Heart right ventricle (tissue), 16 donors: ENCODE results near the gene PRDM16. TPM values are rescaled to one million over a fixed set of nuclear protein-coding genes. Genes with fewer than 3 reads are reported as not detected.

ENCODE experiments used
- ATAC-seq, 8 donors: fragments of 200-7000 bp; cut with Tn5 transposase; one replicate each; pipeline ENCODE4 v1.9.1; 2020; ENCODE audit warnings: mild to moderate bottlenecking in 8 of 8, moderate library complexity in 8 of 8, moderate number of reproducible peaks in 1 of 8
- DNase-seq, 2 donors: peaks; one replicate each; pipeline ENCODE4 v3.0.0-alpha.2; 2020
- H3K27ac ChIP-seq, 10 donors: fragments of 200-600 bp; sonication (generic) in 2 of 10; one replicate each; pipeline versions ENCODE4 v1.5.0 to v1.8.0; 2020 to 2022; ENCODE audit warnings: mild to moderate bottlenecking in 3 of 10
- H3K27me3 ChIP-seq, 7 donors: fragments of 200-600 bp; one replicate each; pipeline ENCODE4 v1.8.0; 2021 to 2022; ENCODE audit warnings: mild to moderate bottlenecking in 2 of 7
- H3K36me3 ChIP-seq, 9 donors: fragments of 200-600 bp; sonication (generic) in 1 of 9; one replicate each; pipeline versions ENCODE4 v1.5.0 to v1.8.0; 2020 to 2022; ENCODE audit warnings: mild to moderate bottlenecking in 2 of 9
- H3K4me1 ChIP-seq, 9 donors: fragments of 200-600 bp; sonication (generic) in 1 of 9; one replicate each; pipeline versions ENCODE4 v1.5.0 to v1.8.0; 2020 to 2022; ENCODE audit warnings: mild to moderate bottlenecking in 4 of 9
- H3K4me3 ChIP-seq, 10 donors: fragments of 200-600 bp; sonication (generic) in 2 of 10; one replicate each; pipeline versions ENCODE4 v1.5.0 to v1.8.0; 2020 to 2022; ENCODE audit warnings: mild to moderate bottlenecking in 7 of 10, moderate library complexity in 2 of 10
- H3K9me3 ChIP-seq, 11 donors: fragments of 200-600 bp in 10 of 11; sonication (generic) in 2 of 11; one replicate each; pipeline versions ENCODE4 v1.5.0 to v1.8.0; 2013 to 2022; ENCODE audit warnings: mild to moderate bottlenecking in 2 of 11, control low read depth in 1 of 11, moderate library complexity in 1 of 11
- CTCF ChIP-seq, 9 donors: fragments of 200-600 bp; sonication (generic) in 2 of 9; IDR thresholded peaks; one replicate each; pipeline versions ENCODE4 v1.5.0 to v1.8.0; 2021 to 2022; ENCODE audit warnings: antibody characterized with exemption in 9 of 9, mild to moderate bottlenecking in 5 of 9, moderate library complexity in 1 of 9
- WGBS, 2 donors: extraction: QIAGEN DNeasy Blood & Tissue Kit; methylation state at CpG; one replicate each; pipeline ENCODE4 v1.1.7; 2013; ENCODE audit warnings: inconsistent platforms in 1 of 2; 5-methylcytosine and 5-hydroxymethylcytosine counted together
- intact Hi-C, 10 donors: fragments of 100-400 bp; cut with DNase I; formaldehyde crosslinking; loops; one replicate each; pipeline versions ENCODE4 v1.11.1 to v1.14.2; 2022
- polyA plus RNA-seq, 2 donors: library from polyadenylated mRNA; stranded (reverse); fragments of 200-250 nt; gene quantifications; one replicate each; pipeline ENCODE4 v1.2.3, GENCODE V29; 2013
- total RNA-seq, 10 donors: library from RNA; stranded (reverse); fragmentation: NEBNext Ultra II Directional in 3 of 10; extraction: Animal tissue kit (Norgen Biotek cat#: 25700) in 3 of 10; gene quantifications; one replicate each; pipeline versions ENCODE4 v1.2.1 to v1.2.4, GENCODE V29; 2021 to 2023
- donor health status: Arrhythmogenic right ventricular cardiomyopathy.
- donor health status: ischemic (EF 13 %, LVEDD 7.1; RV severe dilation, severe dysfunction).
- donor health status: healthy with polysubstance abuse.
- donor health status: DM: no; HTN: yes; CAD: no.
- donor health status: DM: no; HTN: no; CAD: no.
- donor health status: ischemic (EF 25% LVEDD 6.9; RV normal size, moderate dysfunction).
- donor health status: ischemic (EF 25% LVEDD 5.7; RV mildly dilated, moderate dysfunction).
- donor health status: healthy.
- donor health status: DM: yes; HTN: yes; CAD: no.
- donor health status: Ischemic cardiomyopathy.
- donor health status: ischemic (EF 35%, LVEDD 5.7; RV mildly dilated, moderate dysfunction).
- donor health status: nonischemic (EF 11% LVEDD 7.7; RV severe dilation, severe dysfunction).
- donor health status: DM: yes; HTN: yes; CAD: no.
- donor health status: PGD.
- donor health status: ischemic (EF 29% LVEDD 5.4; RV normal size, mild dysfunction).
- donor health status: nonischemic (EF 23%, LVEDD 6.1; RV moderate dilation, normal function).

The PRDM16 gene
- total and polyA plus RNA-seq, 12 donors, result 4.1 to 25.9 (median 14.8) TPM

- Histone ChIP-seq H3K36me3 (no peaks in the 10 kb centered on the region), H3K4me3 (no peak overlapping the region), H3K9me3 (no peaks in the 10 kb centered on the region), H3K27ac (no peak overlapping the region), H3K27me3 (peaks cover 0 to 5% (median 0%) of the 10 kb centered on the region in 7 donors), H3K4me1 (peaks cover 0 to 65% (median 24%) of the 10 kb centered on the region in 9 donors)
- 93 to 94% methylated on average over 16 of the region's 16 CpGs for WGBS, 2 donors
- TF ChIP-seq CTCF (IDR thresholded peaks at IDR 0.05), result no peak
- intact Hi-C loops, result no loop called here
- DNase-seq, result no peak
- ATAC-seq, result no peak
Observed at GRCh38 chr1:3117879-3118278, 48.9 kb downstream of the PRDM16 start.

DNA sequence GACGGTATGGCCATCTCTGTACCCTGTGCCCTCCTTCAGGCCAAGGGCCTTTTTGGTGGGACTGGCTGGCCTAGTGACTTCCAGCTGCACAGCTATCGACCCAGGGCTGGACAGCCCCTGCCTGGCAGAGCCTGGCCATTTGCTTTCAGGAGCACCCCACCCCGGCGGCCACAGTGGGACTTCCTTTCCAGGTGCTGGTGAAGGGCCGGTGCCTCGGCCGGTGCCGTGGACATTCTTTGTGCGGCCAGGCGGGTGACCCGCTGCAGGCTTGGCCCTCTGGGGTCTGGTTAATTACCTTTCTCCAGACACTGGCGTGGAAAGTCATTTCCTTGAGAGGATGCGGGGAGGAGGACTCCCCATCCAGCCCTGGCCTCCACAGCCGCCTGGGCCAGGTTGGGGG, 50.1 kb downstream of the PRDM16 start:
- 67 to 78% methylated on average over 14 of the region's 14 CpGs for WGBS, 2 donors
- DNase-seq (no peak), ATAC-seq (no peak)
- peaks cover 0 to 5% (median 0%) of the 10 kb centered on the region in 7 donors for H3K27me3 ChIP-seq
- no peaks in the 10 kb centered on the region for H3K36me3 ChIP-seq
- intact Hi-C loops, result no loop called here
- H3K27ac ChIP-seq, result no peak overlapping the region
- TF ChIP-seq CTCF (IDR thresholded peaks at IDR 0.05), result no peak
- no peak overlapping the region for H3K4me3 ChIP-seq
- peaks cover 0 to 67% (median 22%) of the 10 kb centered on the region in 9 donors for H3K4me1 ChIP-seq
- H3K9me3 ChIP-seq, result no peaks in the 10 kb centered on the region

- no peak overlapping the region for H3K4me3 ChIP-seq
- 51 to 56% methylated on average over 10 of the region's 10 CpGs for WGBS, 2 donors
- H3K36me3 ChIP-seq, result no peaks in the 10 kb centered on the region
- peaks cover 0 to 5% (median 0%) of the 10 kb centered on the region in 7 donors for H3K27me3 ChIP-seq
- TF ChIP-seq CTCF (IDR thresholded peaks at IDR 0.05), result peak in 3 of 9 donors; percentile 12 to 22 (median 15)
- DNase-seq (no peak), ATAC-seq (peak in 4 of 8 donors; percentile 3 to 15 (median 6))
- intact Hi-C loops, result loop anchor here in 1 of 10 donors (10.0 kb wide), 1 partner anchor 45 kb away; no protein-coding TSS in a partner anchor
- H3K9me3 ChIP-seq, result no peaks in the 10 kb centered on the region
- H3K4me1 ChIP-seq, result peaks cover 2 to 71% (median 26%) of the 10 kb centered on the region in 9 donors
- H3K27ac ChIP-seq, result peak overlapping the region in 2 of 10 donors; percentile 3 to 22
Observed at GRCh38 chr1:3119725-3120124, 50.7 kb downstream of the PRDM16 start.

- TF ChIP-seq CTCF (IDR thresholded peaks at IDR 0.05), result no peak
- peak; percentile 43 to 47 for DNase-seq
- Histone ChIP-seq H3K4me1 (peaks cover 6 to 71% (median 30%) of the 10 kb centered on the region in 9 donors), H3K4me3 (no peak overlapping the region), H3K36me3 (no peaks in the 10 kb centered on the region), H3K9me3 (no peaks in the 10 kb centered on the region), H3K27ac (peak overlapping the region in 1 of 10 donors; percentile 22), H3K27me3 (peaks cover 0 to 5% (median 0%) of the 10 kb centered on the region in 7 donors)
- intact Hi-C loops, result loop anchor here in 1 of 10 donors (10.0 kb wide), 1 partner anchor 45 kb away; no protein-coding TSS in a partner anchor
- WGBS, 2 donors, result 33 to 46% methylated on average over 17 of the region's 17 CpGs
- ATAC-seq, result peak in 6 of 8 donors; percentile 3 to 69 (median 46)
Observed at GRCh38 chr1:3120140-3120539, 51.1 kb downstream of the PRDM16 start.
